ENCODE data around the gene SRA1. TPM values are rescaled to one million over a fixed set of nuclear protein-coding genes. Genes with fewer than 3 reads are reported as not detected.

The SRA1 gene
- total and polyA plus RNA-seq, 2 experiments from 2014 or later = 46.2 to 90.6 TPM

DNA sequence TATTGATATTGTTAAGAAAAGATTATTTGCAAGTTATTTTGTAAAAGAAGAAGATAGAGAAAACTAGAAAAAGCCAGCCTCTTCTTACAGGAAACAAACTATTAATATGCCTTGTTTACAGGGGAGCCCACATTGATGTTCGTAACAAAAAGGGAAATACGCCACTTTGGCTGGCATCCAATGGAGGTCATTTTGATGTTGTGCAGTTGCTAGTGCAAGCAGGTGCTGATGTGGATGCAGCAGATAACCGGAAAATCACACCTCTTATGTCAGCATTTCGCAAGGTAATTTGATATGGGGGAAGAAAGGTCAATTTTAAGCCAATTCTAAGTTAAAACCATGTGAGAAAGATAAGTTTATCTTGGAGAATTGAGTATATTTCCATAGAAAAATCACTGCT lies 47.4 kb downstream of the SRA1 start:
- no peak overlapping the region for H3K9ac ChIP-seq
- no peaks in the 10 kb centered on the region for H3K4me1 ChIP-seq (ENCODE audit: insufficient read depth)
- TF ChIP-seq EZH2phosphoT487 (IDR thresholded peaks at IDR 0.05; ENCODE audit: insufficient read depth, low read depth) = no peak
- no peak for TF ChIP-seq EZH2 (IDR thresholded peaks at IDR 0.05; ENCODE audit: insufficient read depth, poor library complexity, severe bottlenecking)
- H3K9me2 ChIP-seq (ENCODE audit: insufficient read depth) = no peaks in the 10 kb centered on the region
- H4K20me1 ChIP-seq (ENCODE audit: insufficient read depth) = no peaks in the 10 kb centered on the region
- H3K36me3 ChIP-seq (ENCODE audit: low read depth) = peaks cover 57% of the 10 kb centered on the region
- H3K79me2 ChIP-seq (ENCODE audit: insufficient read depth) = no peaks in the 10 kb centered on the region
- H3K9me3 ChIP-seq (ENCODE audit: low read depth) = no peaks in the 10 kb centered on the region
- H3F3A ChIP-seq (ENCODE audit: insufficient read depth) = no peaks in the 10 kb centered on the region
- 92% methylated on average over 4 of the region's 4 CpGs for WGBS, 2 experiments (ENCODE audit: low coverage in 1 of 2, low lambda C conversion rate in 2 of 2, missing lambda C conversion rate in 2 of 2)
- H3K4me2 ChIP-seq (ENCODE audit: unreplicated experiment) = no peak overlapping the region
- no peak for DNase-seq
- in situ Hi-C loops (cut with MboI) = no loop called here
- H3K27ac ChIP-seq = no peak overlapping the region
- no peaks in the 10 kb centered on the region for H3K27me3 ChIP-seq (replicated peaks; ENCODE audit: insufficient read depth)
- H2AFZ ChIP-seq = no peak overlapping the region
- H3K4me3 ChIP-seq = no peak overlapping the region

DNA sequence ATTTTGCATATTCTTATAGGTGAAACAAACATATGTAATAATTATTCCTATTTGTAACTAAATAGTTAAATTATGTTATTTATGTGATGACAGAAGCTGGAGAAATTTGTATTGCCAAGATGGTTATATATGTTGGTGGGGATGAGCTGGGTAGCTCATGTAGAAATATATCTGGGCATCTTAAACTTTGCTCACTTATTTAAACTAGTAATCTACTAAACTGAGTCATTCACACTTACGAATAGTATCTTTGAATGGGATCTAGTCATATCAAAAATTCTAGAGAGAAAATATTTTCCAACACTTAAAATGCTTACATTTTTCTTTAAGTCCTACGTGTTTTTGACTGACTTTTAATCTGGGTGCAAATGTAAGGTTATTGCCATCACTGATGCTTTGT lies 54.4 kb downstream of the SRA1 start:
- H3K79me2 ChIP-seq (ENCODE audit: insufficient read depth) = no peaks in the 10 kb centered on the region
- no peak overlapping the region for H3K27ac ChIP-seq
- no peaks in the 10 kb centered on the region for H3K9me2 ChIP-seq (ENCODE audit: insufficient read depth)
- no peaks in the 10 kb centered on the region for H4K20me1 ChIP-seq (ENCODE audit: insufficient read depth)
- in situ Hi-C loops (cut with MboI) = no loop called here
- no peaks in the 10 kb centered on the region for H3K4me1 ChIP-seq (ENCODE audit: insufficient read depth)
- H3K4me2 ChIP-seq (ENCODE audit: unreplicated experiment) = no peak overlapping the region
- no peaks in the 10 kb centered on the region for H3K9me3 ChIP-seq (ENCODE audit: low read depth)
- H3K27me3 ChIP-seq (replicated peaks; ENCODE audit: insufficient read depth) = no peaks in the 10 kb centered on the region
- no peak for TF ChIP-seq EZH2 (IDR thresholded peaks at IDR 0.05; ENCODE audit: insufficient read depth, poor library complexity, severe bottlenecking)
- no peak for TF ChIP-seq EZH2phosphoT487 (IDR thresholded peaks at IDR 0.05; ENCODE audit: insufficient read depth, low read depth)
- no peak overlapping the region for H3K9ac ChIP-seq
- DNase-seq = no peak
- peaks cover 29% of the 10 kb centered on the region for H3K36me3 ChIP-seq (ENCODE audit: low read depth)
- H3K4me3 ChIP-seq = no peak overlapping the region
- WGBS, 2 experiments (ENCODE audit: low coverage in 1 of 2, low lambda C conversion rate in 2 of 2, missing lambda C conversion rate in 2 of 2) = 99 to 100% methylated on average over 2 of the region's 2 CpGs
- no peak overlapping the region for H2AFZ ChIP-seq
- H3F3A ChIP-seq (ENCODE audit: insufficient read depth) = no peaks in the 10 kb centered on the region

Small RNA genes within 50 kb of the gene (microRNA-seq; reads per million reads assigned to microRNA genes)
- gene MIR6831 (ENCODE audit: borderline number of aligned reads) = not detected

Small RNA genes within 50 kb of the gene (small RNA-seq; reads per million reads assigned to genes)
- gene RF00279 (ENCODE audit: low read depth, low replicate concordance) (not detected), gene RF00443 (ENCODE audit: low read depth, low replicate concordance) (not detected)

Other genes starting within 250 kb of the SRA1 start
- gene HBEGF, start 210.9 kb downstream of the SRA1 start, total RNA-seq (2014; rRNA removed; shearing (Covaris generic)) = 7.5 and 9.5 TPM in 2 replicates
- gene HBEGF, start 210.9 kb downstream of the SRA1 start, polyA plus RNA-seq (2016; fragmentation: Nextera tagmentation; extraction: Ambion mirVana) = 4.5 and 4.9 TPM in 2 replicates
- not detected in 2 replicates for gene SLC4A9, start 197.3 kb downstream of the SRA1 start, total RNA-seq (2014; rRNA removed; shearing (Covaris generic))
- not detected in 2 replicates for gene SLC4A9, start 197.3 kb downstream of the SRA1 start, polyA plus RNA-seq (2016; fragmentation: Nextera tagmentation; extraction: Ambion mirVana)
- 27.9 and 40.5 TPM in 2 replicates for gene ANKHD1, start 155.6 kb downstream of the SRA1 start, total RNA-seq (2014; rRNA removed; shearing (Covaris generic))
- 24.3 and 26.1 TPM in 2 replicates for gene ANKHD1, start 155.6 kb downstream of the SRA1 start, polyA plus RNA-seq (2016; fragmentation: Nextera tagmentation; extraction: Ambion mirVana)
- 0.54 and 2.3 TPM in 2 replicates for gene EIF4EBP3, start 9.8 kb downstream of the SRA1 start, total RNA-seq (2014; rRNA removed; shearing (Covaris generic))
- 14.1 and 14.5 TPM in 2 replicates for gene EIF4EBP3, start 9.8 kb downstream of the SRA1 start, polyA plus RNA-seq (2016; fragmentation: Nextera tagmentation; extraction: Ambion mirVana)
- gene APBB3, start 7.1 kb upstream of the SRA1 start, total RNA-seq (2014; rRNA removed; shearing (Covaris generic)) = 13.8 and 14.8 TPM in 2 replicates
- 13.1 and 13.2 TPM in 2 replicates for gene APBB3, start 7.1 kb upstream of the SRA1 start, polyA plus RNA-seq (2016; fragmentation: Nextera tagmentation; extraction: Ambion mirVana)
- 11.8 and 19.6 TPM in 2 replicates for gene SLC35A4, start 7.4 kb upstream of the SRA1 start, total RNA-seq (2014; rRNA removed; shearing (Covaris generic))
- gene SLC35A4, start 7.4 kb upstream of the SRA1 start, polyA plus RNA-seq (2016; fragmentation: Nextera tagmentation; extraction: Ambion mirVana) = 45.2 and 49.5 TPM in 2 replicates
- 1.9 and 6.1 TPM in 2 replicates for gene CD14, start 75.7 kb upstream of the SRA1 start, total RNA-seq (2014; rRNA removed; shearing (Covaris generic))
- 2.1 and 3.2 TPM in 2 replicates for gene CD14, start 75.7 kb upstream of the SRA1 start, polyA plus RNA-seq (2016; fragmentation: Nextera tagmentation; extraction: Ambion mirVana)
- gene TMCO6, start 82.0 kb upstream of the SRA1 start, total RNA-seq (2014; rRNA removed; shearing (Covaris generic)) = 14.4 and 48.2 TPM in 2 replicates
- 5.4 and 5.6 TPM in 2 replicates for gene TMCO6, start 82.0 kb upstream of the SRA1 start, polyA plus RNA-seq (2016; fragmentation: Nextera tagmentation; extraction: Ambion mirVana)
- gene NDUFA2, start 90.2 kb upstream of the SRA1 start, total RNA-seq (2014; rRNA removed; shearing (Covaris generic)) = 21.9 and 25.4 TPM in 2 replicates
- gene NDUFA2, start 90.2 kb upstream of the SRA1 start, polyA plus RNA-seq (2016; fragmentation: Nextera tagmentation; extraction: Ambion mirVana) = 117 and 120 TPM in 2 replicates
- 72.0 and 72.2 TPM in 2 replicates for gene IK, start 90.4 kb upstream of the SRA1 start, total RNA-seq (2014; rRNA removed; shearing (Covaris generic))
- 105 and 106 TPM in 2 replicates for gene IK, start 90.4 kb upstream of the SRA1 start, polyA plus RNA-seq (2016; fragmentation: Nextera tagmentation; extraction: Ambion mirVana)
- 17.5 and 19.6 TPM in 2 replicates for gene WDR55, start 107.4 kb upstream of the SRA1 start, total RNA-seq (2014; rRNA removed; shearing (Covaris generic))
- gene WDR55, start 107.4 kb upstream of the SRA1 start, polyA plus RNA-seq (2016; fragmentation: Nextera tagmentation; extraction: Ambion mirVana) = 17.7 and 18.6 TPM in 2 replicates
- gene DND1, start 116.1 kb upstream of the SRA1 start, total RNA-seq (2014; rRNA removed; shearing (Covaris generic)) = 0.22 and 0.38 TPM in 2 replicates
- gene DND1, start 116.1 kb upstream of the SRA1 start, polyA plus RNA-seq (2016; fragmentation: Nextera tagmentation; extraction: Ambion mirVana) = 0.14 TPM in 1 of 2 replicates, not detected in the other
- gene HARS1, start 133.9 kb upstream of the SRA1 start, total RNA-seq (2014; rRNA removed; shearing (Covaris generic)) = 75.7 and 85.0 TPM in 2 replicates
- gene HARS1, start 133.9 kb upstream of the SRA1 start, polyA plus RNA-seq (2016; fragmentation: Nextera tagmentation; extraction: Ambion mirVana) = 92.5 and 97.6 TPM in 2 replicates
- 29.7 and 32.8 TPM in 2 replicates for gene HARS2, start 134.0 kb upstream of the SRA1 start, total RNA-seq (2014; rRNA removed; shearing (Covaris generic))
- 20.7 and 23.3 TPM in 2 replicates for gene HARS2, start 134.0 kb upstream of the SRA1 start, polyA plus RNA-seq (2016; fragmentation: Nextera tagmentation; extraction: Ambion mirVana)
- gene ZMAT2, start 143.0 kb upstream of the SRA1 start, total RNA-seq (2014; rRNA removed; shearing (Covaris generic)) = 43.1 TPM in 2 replicates
- gene ZMAT2, start 143.0 kb upstream of the SRA1 start, polyA plus RNA-seq (2016; fragmentation: Nextera tagmentation; extraction: Ambion mirVana) = 34.7 and 36.3 TPM in 2 replicates
- not detected in 2 replicates for gene PCDHA1, start 228.7 kb upstream of the SRA1 start, total RNA-seq (2014; rRNA removed; shearing (Covaris generic))
- gene PCDHA1, start 228.7 kb upstream of the SRA1 start, polyA plus RNA-seq (2016; fragmentation: Nextera tagmentation; extraction: Ambion mirVana) = not detected in 2 replicates
- not detected in 2 replicates for gene PCDHA2, start 237.4 kb upstream of the SRA1 start, total RNA-seq (2014; rRNA removed; shearing (Covaris generic))
- gene PCDHA2, start 237.4 kb upstream of the SRA1 start, polyA plus RNA-seq (2016; fragmentation: Nextera tagmentation; extraction: Ambion mirVana) = 0.06 TPM in 1 of 2 replicates, not detected in the other
- not detected in 2 replicates for gene PCDHA3, start 243.6 kb upstream of the SRA1 start, total RNA-seq (2014; rRNA removed; shearing (Covaris generic))
- gene PCDHA3, start 243.6 kb upstream of the SRA1 start, polyA plus RNA-seq (2016; fragmentation: Nextera tagmentation; extraction: Ambion mirVana) = 0.05 and 0.09 TPM in 2 replicates
- gene PCDHA4, start 249.6 kb upstream of the SRA1 start, total RNA-seq (2014; rRNA removed; shearing (Covaris generic)) = not detected in 2 replicates
- gene PCDHA4, start 249.6 kb upstream of the SRA1 start, polyA plus RNA-seq (2016; fragmentation: Nextera tagmentation; extraction: Ambion mirVana) = not detected in 2 replicates